PFSK-1 (cell line): ENCODE data around the gene B4GALT3.

ENCODE experiments used
- POLR2AphosphoS5 ChIP-seq: IDR thresholded peaks from 2 replicates; pipeline ENCODE4 v1.6.1; 2012; ENCODE audit warnings: low read depth, mild to moderate bottlenecking, control low read depth, low read length, moderate library complexity
- TAF1 ChIP-seq: IDR thresholded peaks from 2 replicates; pipeline ENCODE4 v1.6.1; 2012; ENCODE audit warnings: low read length, control low read depth, borderline replicate concordance; ENCODE audit not compliant: insufficient read depth
- TF ChIP-seq, protein P1 (sequence below), 2 experiments: IDR thresholded peaks; 2 replicates each; pipeline versions ENCODE4 v1.6.1 to v1.8.0; 2011 to 2012; ENCODE audit warnings: low read depth in 2 of 2, low read length in 2 of 2, control low read depth in 1 of 2, inconsistent platforms in 1 of 2, mild to moderate bottlenecking in 1 of 2, moderate library complexity in 1 of 2; ENCODE audit not compliant: insufficient read depth in 1 of 2

DNA sequence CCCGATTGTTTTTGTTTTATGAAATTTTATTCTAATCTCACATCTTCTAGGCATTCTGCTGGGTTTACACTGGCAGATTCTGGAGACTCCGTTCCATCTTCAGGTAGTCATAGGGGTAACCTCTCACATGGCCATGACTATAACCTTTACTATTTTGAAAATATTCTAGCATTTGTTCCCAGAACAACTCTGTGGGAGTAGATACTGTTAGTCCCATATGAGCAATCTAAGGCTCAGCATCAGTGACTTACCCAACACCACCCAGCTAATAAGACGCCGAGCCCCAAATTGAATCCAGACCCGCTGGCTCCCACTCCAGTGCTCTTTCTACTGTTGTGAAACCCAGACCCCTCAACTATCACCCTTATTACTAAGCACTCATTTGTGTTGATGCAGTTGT lies 11.7 kb upstream of the B4GALT3 start:
- TF ChIP-seq POLR2AphosphoS5 (no peak), TAF1 (no peak)
- TF ChIP-seq, protein P1, sequence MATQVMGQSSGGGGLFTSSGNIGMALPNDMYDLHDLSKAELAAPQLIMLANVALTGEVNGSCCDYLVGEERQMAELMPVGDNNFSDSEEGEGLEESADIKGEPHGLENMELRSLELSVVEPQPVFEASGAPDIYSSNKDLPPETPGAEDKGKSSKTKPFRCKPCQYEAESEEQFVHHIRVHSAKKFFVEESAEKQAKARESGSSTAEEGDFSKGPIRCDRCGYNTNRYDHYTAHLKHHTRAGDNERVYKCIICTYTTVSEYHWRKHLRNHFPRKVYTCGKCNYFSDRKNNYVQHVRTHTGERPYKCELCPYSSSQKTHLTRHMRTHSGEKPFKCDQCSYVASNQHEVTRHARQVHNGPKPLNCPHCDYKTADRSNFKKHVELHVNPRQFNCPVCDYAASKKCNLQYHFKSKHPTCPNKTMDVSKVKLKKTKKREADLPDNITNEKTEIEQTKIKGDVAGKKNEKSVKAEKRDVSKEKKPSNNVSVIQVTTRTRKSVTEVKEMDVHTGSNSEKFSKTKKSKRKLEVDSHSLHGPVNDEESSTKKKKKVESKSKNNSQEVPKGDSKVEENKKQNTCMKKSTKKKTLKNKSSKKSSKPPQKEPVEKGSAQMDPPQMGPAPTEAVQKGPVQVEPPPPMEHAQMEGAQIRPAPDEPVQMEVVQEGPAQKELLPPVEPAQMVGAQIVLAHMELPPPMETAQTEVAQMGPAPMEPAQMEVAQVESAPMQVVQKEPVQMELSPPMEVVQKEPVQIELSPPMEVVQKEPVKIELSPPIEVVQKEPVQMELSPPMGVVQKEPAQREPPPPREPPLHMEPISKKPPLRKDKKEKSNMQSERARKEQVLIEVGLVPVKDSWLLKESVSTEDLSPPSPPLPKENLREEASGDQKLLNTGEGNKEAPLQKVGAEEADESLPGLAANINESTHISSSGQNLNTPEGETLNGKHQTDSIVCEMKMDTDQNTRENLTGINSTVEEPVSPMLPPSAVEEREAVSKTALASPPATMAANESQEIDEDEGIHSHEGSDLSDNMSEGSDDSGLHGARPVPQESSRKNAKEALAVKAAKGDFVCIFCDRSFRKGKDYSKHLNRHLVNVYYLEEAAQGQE (IDR thresholded peaks at IDR 0.05; ENCODE audit: insufficient read depth in 1 of 2, low read depth in 2 of 2, low read length in 2 of 2), result no peak
